SU-DHL-6 (cell line): ENCODE data around the gene ESR1.

Source experiments
- H2AFZ ChIP-seq: fragments of 200-600 bp; sonication (generic); 2 replicates; pipeline ENCODE4 v1.6.1; 2014; ENCODE audit warnings: low read depth, mild to moderate bottlenecking, moderate library complexity, mixed read lengths, antibody characterized with exemption, low read length; ENCODE audit not compliant: severe bottlenecking
- H3F3A ChIP-seq: fragments of 200-600 bp; shearing (Covaris generic); 2 replicates; pipeline ENCODE4 v1.6.0; 2016; ENCODE audit warnings: antibody characterized with exemption, mild to moderate bottlenecking; ENCODE audit not compliant: insufficient read depth
- H3K27ac ChIP-seq: fragments of 200-600 bp; sonication (generic); 2 replicates; pipeline ENCODE4 v1.5.1; 2016; ENCODE audit warnings: low read depth, mild to moderate bottlenecking, low read length, moderate library complexity, mixed read lengths
- H3K27me3 ChIP-seq: fragments of 200-600 bp; sonication (generic), shearing (Covaris generic); 2 replicates; pipeline ENCODE4 v1.6.0; 2014; ENCODE audit warnings: mild to moderate bottlenecking, low read length
- H3K36me3 ChIP-seq: fragments of 200-600 bp; sonication (generic); 2 replicates; pipeline ENCODE4 v1.6.1; 2014; ENCODE audit warnings: mild to moderate bottlenecking, low read length, mixed read lengths
- H3K4me2 ChIP-seq: fragments of 300-600, 200-600 bp; shearing (Covaris generic), sonication (generic); 2 replicates; pipeline ENCODE4 v1.6.0; 2014; ENCODE audit warnings: low read length, low read depth, mild to moderate bottlenecking; ENCODE audit not compliant: poor library complexity, severe bottlenecking
- H3K4me3 ChIP-seq: fragments of 200-600 bp; sonication (generic); 2 replicates; pipeline ENCODE4 v1.5.1; 2014; ENCODE audit warnings: antibody characterized with exemption, low read length, mild to moderate bottlenecking, mixed read lengths; ENCODE audit not compliant: insufficient read depth, poor library complexity, severe bottlenecking
- H3K79me2 ChIP-seq: fragments of 200-600 bp; sonication (generic); 2 replicates; pipeline ENCODE4 v1.6.1; 2014; ENCODE audit warnings: mild to moderate bottlenecking, low read length, moderate library complexity; ENCODE audit not compliant: insufficient read depth
- H3K9ac ChIP-seq: fragments of 200-600 bp; sonication (generic); 2 replicates; pipeline ENCODE4 v1.7.0; 2014; ENCODE audit warnings: mild to moderate bottlenecking, low read length
- H3K9me2 ChIP-seq: fragments of 200-600 bp; sonication (generic); replicated peaks from 2 replicates; pipeline ENCODE4 v1.6.1; 2014; ENCODE audit warnings: low read length; ENCODE audit not compliant: insufficient read depth
- H3K9me3 ChIP-seq: fragments of 200-600 bp; sonication (generic); 2 replicates; pipeline ENCODE4 v1.6.1; 2014; ENCODE audit warnings: low read length, mixed read lengths; ENCODE audit not compliant: insufficient read depth
- H4K20me1 ChIP-seq: fragments of 200-600 bp; sonication (generic); 2 replicates; pipeline ENCODE4 v1.6.1; 2014; ENCODE audit warnings: low read depth, mild to moderate bottlenecking, antibody characterized with exemption, low read length, moderate library complexity, mixed read lengths
- EZH2phosphoT487 ChIP-seq: fragments of 200-600 bp; sonication (generic), shearing (Covaris generic); conservative IDR thresholded peaks from 2 replicates; pipeline ENCODE4 v1.6.1; 2018; ENCODE audit warnings: mild to moderate bottlenecking, antibody characterized with exemption, low read length, moderate library complexity, mixed read lengths
- TF ChIP-seq, protein P1 (sequence below): fragments of 200-600 bp; sonication (generic); IDR thresholded peaks from one replicate; pipeline ENCODE4 v1.5.1; 2017; ENCODE audit warnings: antibody characterized with exemption, mild to moderate bottlenecking, low read length, moderate library complexity; ENCODE audit not compliant: insufficient read depth, poor library complexity, severe bottlenecking

The ESR1 gene

DNA sequence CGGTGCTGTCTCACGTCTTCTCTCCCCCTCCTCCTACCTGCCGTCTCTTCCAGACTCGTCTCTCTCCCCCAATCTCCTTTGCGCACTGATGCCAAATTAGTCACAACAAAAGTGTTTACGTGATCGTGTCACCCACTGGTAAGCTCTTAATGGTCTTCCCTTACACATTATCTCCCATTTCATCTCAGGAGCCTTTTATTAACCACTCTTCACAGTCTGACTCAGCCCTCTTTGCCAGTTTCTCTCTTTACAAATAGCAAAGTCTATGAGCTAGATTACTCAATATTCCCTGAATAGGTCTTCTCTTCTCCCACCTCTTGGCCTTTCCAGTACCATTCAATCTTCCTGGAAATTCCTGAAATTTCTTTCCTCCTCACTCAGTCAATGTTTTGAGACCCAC lies 247.0 kb downstream of the ESR1 start:
- Histone ChIP-seq H3K9me3 (no peaks in the 10 kb centered on the region), H2AFZ (no peak overlapping the region), H3K9me2 (no peaks in the 10 kb centered on the region), H3K27ac (no peak overlapping the region), H4K20me1 (no peaks in the 10 kb centered on the region), H3F3A (no peaks in the 10 kb centered on the region), H3K4me2 (no peak overlapping the region), H3K4me3 (no peak overlapping the region), H3K27me3 (no peaks in the 10 kb centered on the region), H3K36me3 (no peaks in the 10 kb centered on the region), H3K79me2 (no peaks in the 10 kb centered on the region), H3K9ac (no peak overlapping the region)
- no peak for TF ChIP-seq EZH2phosphoT487
- TF ChIP-seq, protein P1, sequence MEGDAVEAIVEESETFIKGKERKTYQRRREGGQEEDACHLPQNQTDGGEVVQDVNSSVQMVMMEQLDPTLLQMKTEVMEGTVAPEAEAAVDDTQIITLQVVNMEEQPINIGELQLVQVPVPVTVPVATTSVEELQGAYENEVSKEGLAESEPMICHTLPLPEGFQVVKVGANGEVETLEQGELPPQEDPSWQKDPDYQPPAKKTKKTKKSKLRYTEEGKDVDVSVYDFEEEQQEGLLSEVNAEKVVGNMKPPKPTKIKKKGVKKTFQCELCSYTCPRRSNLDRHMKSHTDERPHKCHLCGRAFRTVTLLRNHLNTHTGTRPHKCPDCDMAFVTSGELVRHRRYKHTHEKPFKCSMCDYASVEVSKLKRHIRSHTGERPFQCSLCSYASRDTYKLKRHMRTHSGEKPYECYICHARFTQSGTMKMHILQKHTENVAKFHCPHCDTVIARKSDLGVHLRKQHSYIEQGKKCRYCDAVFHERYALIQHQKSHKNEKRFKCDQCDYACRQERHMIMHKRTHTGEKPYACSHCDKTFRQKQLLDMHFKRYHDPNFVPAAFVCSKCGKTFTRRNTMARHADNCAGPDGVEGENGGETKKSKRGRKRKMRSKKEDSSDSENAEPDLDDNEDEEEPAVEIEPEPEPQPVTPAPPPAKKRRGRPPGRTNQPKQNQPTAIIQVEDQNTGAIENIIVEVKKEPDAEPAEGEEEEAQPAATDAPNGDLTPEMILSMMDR = no peak

DNA sequence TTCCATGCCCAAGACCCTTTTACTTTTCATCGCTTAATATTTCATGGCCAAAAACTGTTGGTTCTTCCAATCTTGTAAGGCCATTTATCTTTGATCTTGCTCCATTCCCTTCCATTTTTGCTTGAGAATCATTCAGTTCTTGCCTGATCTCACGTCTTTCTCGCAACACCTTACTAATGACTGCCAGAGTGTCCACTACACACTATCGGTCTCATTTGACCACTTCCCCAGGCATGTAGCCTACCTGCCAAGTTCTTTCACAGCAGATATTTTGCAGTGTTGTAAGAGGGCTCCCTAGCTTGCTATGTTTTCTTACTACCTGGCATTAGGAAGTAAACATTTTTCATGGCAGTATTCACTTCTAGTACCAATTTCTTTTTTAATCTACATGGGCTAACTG lies 248.0 kb downstream of the ESR1 start:
- H3K27ac ChIP-seq = no peak overlapping the region
- TF ChIP-seq, protein P1 = no peak
- no peaks in the 10 kb centered on the region for H3K9me2 ChIP-seq
- H3K9ac ChIP-seq = no peak overlapping the region
- no peak overlapping the region for H3K4me3 ChIP-seq
- H3F3A ChIP-seq = no peaks in the 10 kb centered on the region
- no peaks in the 10 kb centered on the region for H3K36me3 ChIP-seq
- no peaks in the 10 kb centered on the region for H3K9me3 ChIP-seq
- no peak overlapping the region for H2AFZ ChIP-seq
- no peaks in the 10 kb centered on the region for H4K20me1 ChIP-seq
- H3K27me3 ChIP-seq = no peaks in the 10 kb centered on the region
- no peaks in the 10 kb centered on the region for H3K79me2 ChIP-seq
- no peak overlapping the region for H3K4me2 ChIP-seq

DNA sequence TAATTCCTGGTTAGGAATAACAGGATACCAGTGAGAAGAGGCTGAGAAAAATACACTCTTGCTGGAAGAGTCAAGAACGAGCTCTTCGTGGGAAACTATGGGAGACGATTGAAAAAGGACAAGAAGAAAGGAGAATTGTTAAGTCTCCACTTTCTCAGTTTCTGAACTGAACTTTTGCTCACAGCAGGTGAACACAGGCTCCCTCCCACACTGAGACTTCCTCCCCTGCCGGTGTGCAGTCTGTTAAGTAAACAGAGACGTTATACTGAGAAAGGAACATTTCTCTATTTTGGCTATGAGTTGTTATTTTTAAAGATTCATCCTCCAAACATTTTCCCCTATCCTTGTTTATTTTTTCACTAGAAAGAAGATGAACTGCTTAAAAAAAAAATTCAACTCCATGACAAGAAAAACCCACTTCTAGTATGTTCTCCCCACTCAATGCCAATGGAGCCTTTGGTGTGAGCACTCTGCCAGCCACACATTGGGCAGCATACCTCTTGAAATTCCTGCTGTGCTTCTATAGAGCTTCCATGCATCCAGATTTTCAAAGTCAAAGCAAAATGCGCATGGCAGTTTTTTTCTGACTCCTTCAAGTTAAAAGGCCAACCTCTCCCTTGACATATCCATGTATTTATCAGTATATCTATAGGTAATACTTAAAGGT lies 250.5 kb downstream of the ESR1 start:
- Histone ChIP-seq H4K20me1 (no peaks in the 10 kb centered on the region), H3F3A (no peaks in the 10 kb centered on the region), H3K4me3 (no peak overlapping the region), H3K4me2 (no peak overlapping the region), H3K36me3 (no peaks in the 10 kb centered on the region), H3K9me3 (no peaks in the 10 kb centered on the region), H3K27me3 (no peaks in the 10 kb centered on the region), H2AFZ (no peak overlapping the region), H3K9me2 (no peaks in the 10 kb centered on the region), H3K9ac (no peak overlapping the region), H3K27ac (no peak overlapping the region), H3K79me2 (no peaks in the 10 kb centered on the region)
- no peak for TF ChIP-seq EZH2phosphoT487
- TF ChIP-seq, protein P1 = no peak
